SK-N-SH (cell line): ENCODE data around the gene SHE.
A peak's percentile ranks its signal among the peaks of the same experiment; 100 is the strongest.

Experiments used
- EP300 ChIP-seq, 2 experiments: IDR thresholded peaks; 2 replicates each; pipeline versions ENCODE4 v1.4.0 to v1.6.1; 2012; ENCODE audit warnings: borderline replicate concordance in 1 of 2, low read depth in 1 of 2, low read length in 1 of 2
- GABPA ChIP-seq: IDR thresholded peaks from 2 replicates; pipeline ENCODE4 v1.4.0; 2012; ENCODE audit warnings: low read depth, mild to moderate bottlenecking
- MEF2A ChIP-seq: IDR thresholded peaks from 2 replicates; pipeline ENCODE4 v1.4.0; 2012; ENCODE audit warnings: low read depth, borderline replicate concordance
- MXI1 ChIP-seq: IDR thresholded peaks from 2 replicates; pipeline ENCODE4 v1.6.1; 2012; ENCODE audit warnings: mild to moderate bottlenecking, low read depth, low read length, improper control_type of control experiment
- REST ChIP-seq: IDR thresholded peaks from 2 replicates; pipeline ENCODE4 v1.6.1; 2012; ENCODE audit warnings: mild to moderate bottlenecking, low read depth, low read length, moderate library complexity
- SIN3A ChIP-seq: IDR thresholded peaks from 2 replicates; pipeline ENCODE4 v1.6.1; 2012; ENCODE audit warnings: low read depth, mild to moderate bottlenecking, low read length, moderate library complexity, borderline replicate concordance
- TAF1 ChIP-seq: IDR thresholded peaks from 2 replicates; pipeline ENCODE4 v1.6.1; 2012; ENCODE audit warnings: low read depth, mild to moderate bottlenecking, low read length, moderate library complexity, borderline replicate concordance
- TEAD4 ChIP-seq: IDR thresholded peaks from 2 replicates; pipeline ENCODE4 v1.4.0; 2012; ENCODE audit warnings: mild to moderate bottlenecking, borderline replicate concordance; ENCODE audit not compliant: insufficient read depth
- USF1 ChIP-seq: IDR thresholded peaks from 2 replicates; pipeline ENCODE4 v1.4.0; 2012; ENCODE audit warnings: low read depth, borderline replicate concordance
- TF ChIP-seq, protein P1 (sequence below): fragments of 200-600 bp; sonication (generic); IDR thresholded peaks from 2 replicates; pipeline ENCODE4 v1.6.1; 2017; ENCODE audit warnings: antibody characterized with exemption, mild to moderate bottlenecking, moderate library complexity

DNA sequence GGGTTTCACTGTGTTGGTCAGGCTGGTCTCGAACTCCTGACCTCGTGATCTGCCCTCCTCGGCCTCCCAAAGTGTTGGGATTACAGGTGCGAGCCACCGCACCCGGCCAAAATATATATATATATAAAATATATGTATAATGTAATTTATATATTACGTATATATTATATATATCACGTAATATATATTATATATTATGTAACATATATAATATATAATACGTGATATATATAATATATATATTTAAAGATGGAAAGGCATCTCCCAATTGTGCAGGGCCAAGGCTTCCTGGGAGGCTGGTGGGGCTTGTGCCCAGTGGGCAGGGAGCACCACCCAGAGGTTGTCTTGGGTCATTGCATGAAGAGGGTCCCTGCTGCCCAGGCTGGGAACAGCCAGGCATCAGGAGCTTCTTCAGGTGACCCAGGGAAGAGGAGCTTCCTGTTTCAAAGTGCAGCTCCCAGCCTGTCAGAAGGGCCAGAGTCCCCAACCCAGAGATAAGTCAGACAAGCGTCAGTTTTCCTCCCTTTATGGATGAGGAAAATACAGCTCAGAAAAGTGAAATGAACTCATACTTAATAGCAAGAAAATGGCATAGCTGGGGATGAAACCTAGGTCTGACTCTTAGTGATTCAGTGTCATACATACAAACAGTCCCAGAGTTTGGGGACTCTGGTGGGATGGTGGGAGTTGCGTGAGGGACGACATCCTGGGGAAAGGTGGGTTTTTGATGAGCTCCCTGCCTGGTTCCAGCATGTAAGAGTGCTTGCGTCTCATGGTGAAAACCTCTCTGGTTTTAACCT, 44.3 kb upstream of the SHE start:
- TF ChIP-seq EP300 (IDR thresholded peaks at IDR 0.05; ENCODE audit: borderline replicate concordance in 1 of 2, low read depth in 1 of 2, low read length in 1 of 2) = no peak
- TF ChIP-seq USF1 = no peak
- no peak for TF ChIP-seq MXI1
- TF ChIP-seq, protein P1, sequence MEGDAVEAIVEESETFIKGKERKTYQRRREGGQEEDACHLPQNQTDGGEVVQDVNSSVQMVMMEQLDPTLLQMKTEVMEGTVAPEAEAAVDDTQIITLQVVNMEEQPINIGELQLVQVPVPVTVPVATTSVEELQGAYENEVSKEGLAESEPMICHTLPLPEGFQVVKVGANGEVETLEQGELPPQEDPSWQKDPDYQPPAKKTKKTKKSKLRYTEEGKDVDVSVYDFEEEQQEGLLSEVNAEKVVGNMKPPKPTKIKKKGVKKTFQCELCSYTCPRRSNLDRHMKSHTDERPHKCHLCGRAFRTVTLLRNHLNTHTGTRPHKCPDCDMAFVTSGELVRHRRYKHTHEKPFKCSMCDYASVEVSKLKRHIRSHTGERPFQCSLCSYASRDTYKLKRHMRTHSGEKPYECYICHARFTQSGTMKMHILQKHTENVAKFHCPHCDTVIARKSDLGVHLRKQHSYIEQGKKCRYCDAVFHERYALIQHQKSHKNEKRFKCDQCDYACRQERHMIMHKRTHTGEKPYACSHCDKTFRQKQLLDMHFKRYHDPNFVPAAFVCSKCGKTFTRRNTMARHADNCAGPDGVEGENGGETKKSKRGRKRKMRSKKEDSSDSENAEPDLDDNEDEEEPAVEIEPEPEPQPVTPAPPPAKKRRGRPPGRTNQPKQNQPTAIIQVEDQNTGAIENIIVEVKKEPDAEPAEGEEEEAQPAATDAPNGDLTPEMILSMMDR = peak; percentile 69
- no peak for TF ChIP-seq TEAD4
- no peak for TF ChIP-seq TAF1
- no peak for TF ChIP-seq GABPA
- no peak for TF ChIP-seq SIN3A
- TF ChIP-seq MEF2A = no peak
- no peak for TF ChIP-seq REST
